GM12878 (cell line): ENCODE results near the gene IQCC. TPM values are rescaled to one million over a fixed set of nuclear protein-coding genes. Genes with fewer than 3 reads are reported as not detected.
A peak's percentile ranks its signal among the peaks of the same experiment; 100 is the strongest.

ENCODE experiments used
- ASH2L ChIP-seq: fragments of 300-600, 200-600 bp; sonication (generic); IDR thresholded peaks from 2 replicates; pipeline ENCODE4 v1.6.1; 2017; ENCODE audit warnings: low read depth, mild to moderate bottlenecking, borderline replicate concordance
- CBX3 ChIP-seq: fragments of 200-600 bp; sonication (generic); IDR thresholded peaks from 2 replicates; pipeline ENCODE4 v1.6.1; 2016; ENCODE audit warnings: low read depth, borderline replicate concordance
- CBX5 ChIP-seq: sonication (generic); IDR thresholded peaks from 2 replicates; pipeline ENCODE4 v1.6.1; 2016; ENCODE audit warnings: low read depth, moderate library complexity, mild to moderate bottlenecking, inconsistent platforms
- CEBPB ChIP-seq, 2 experiments: fragments of 150-350 bp in 1 of 2; IDR thresholded peaks; 2 replicates each; pipeline ENCODE4 v1.6.1; 2012 to 2014; ENCODE audit warnings: low read depth in 2 of 2, low read length in 2 of 2, borderline replicate concordance in 1 of 2, inconsistent platforms in 1 of 2
- CHD1 ChIP-seq: IDR thresholded peaks from 2 replicates; pipeline ENCODE4 v1.6.1; 2012; ENCODE audit warnings: low read depth, low read length, improper control_type of control experiment
- CHD4 ChIP-seq: fragments of 200-600 bp; sonication (generic); IDR thresholded peaks from 2 replicates; pipeline ENCODE4 v1.6.1; 2016; ENCODE audit warnings: mild to moderate bottlenecking
- CREB1 ChIP-seq: IDR thresholded peaks from 2 replicates; pipeline ENCODE4 v1.6.1; 2012; ENCODE audit warnings: low read depth, mild to moderate bottlenecking, inconsistent platforms
- DPF2 ChIP-seq: fragments of 450-650 bp; IDR thresholded peaks from 2 replicates; pipeline ENCODE4 v1.6.1; 2017; ENCODE audit warnings: mild to moderate bottlenecking
- EGR1 ChIP-seq, 2 experiments: IDR thresholded peaks; 1 replicate in 1 of 2; 2 replicates in 1 of 2; pipeline ENCODE4 v1.6.1; 2011 to 2012; ENCODE audit warnings: low read depth in 2 of 2, low read length in 2 of 2, borderline replicate concordance in 1 of 2, mild to moderate bottlenecking in 1 of 2, moderate library complexity in 1 of 2
- EZH2 ChIP-seq: IDR thresholded peaks from 2 replicates; pipeline ENCODE4 v1.6.1; 2012; ENCODE audit warnings: low read depth, mild to moderate bottlenecking, control low read depth, inconsistent platforms, low read length, borderline replicate concordance; ENCODE audit not compliant: control insufficient read depth
- KDM1A ChIP-seq: fragments of 200-600 bp; sonication (generic); IDR thresholded peaks from 2 replicates; pipeline ENCODE4 v1.6.1; 2016; ENCODE audit warnings: borderline replicate concordance
- MTA3 ChIP-seq: IDR thresholded peaks from 2 replicates; pipeline ENCODE4 v1.6.1; 2012; ENCODE audit warnings: low read length, inconsistent platforms, borderline replicate concordance
- MXI1 ChIP-seq: fragments of 150-350 bp; IDR thresholded peaks from 2 replicates; pipeline ENCODE4 v1.6.1; 2011; ENCODE audit warnings: low read depth, mild to moderate bottlenecking, inconsistent platforms, low read length, improper control_type of control experiment
- NFXL1 ChIP-seq: fragments of 450-650 bp; IDR thresholded peaks from 2 replicates; pipeline ENCODE4 v1.6.1; 2017; ENCODE audit warnings: antibody characterized with exemption, mild to moderate bottlenecking, borderline replicate concordance
- NR2C1 ChIP-seq: fragments of 450-650 bp; IDR thresholded peaks from 2 replicates; pipeline ENCODE4 v1.6.1; 2017; ENCODE audit warnings: antibody characterized with exemption, mild to moderate bottlenecking, moderate library complexity
- NR2C2 ChIP-seq: IDR thresholded peaks from 2 replicates; pipeline ENCODE4 v1.6.1; 2011; ENCODE audit warnings: borderline replicate concordance, low read depth; ENCODE audit not compliant: control insufficient read depth, insufficient read length
- NRF1 ChIP-seq: conservative IDR thresholded peaks from 2 replicates; pipeline ENCODE4 v1.6.1; 2011; ENCODE audit warnings: mild to moderate bottlenecking, low read depth, low read length, improper control_type of control experiment
- RELB ChIP-seq: fragments of 450-650 bp; IDR thresholded peaks from 2 replicates; pipeline ENCODE4 v1.6.1; 2017; ENCODE audit warnings: low read depth, mild to moderate bottlenecking, moderate library complexity
- REST ChIP-seq: IDR thresholded peaks from 2 replicates; pipeline ENCODE4 v1.6.1; 2012; ENCODE audit warnings: mild to moderate bottlenecking, low read depth, low read length
- SIN3A ChIP-seq: IDR thresholded peaks from 2 replicates; pipeline ENCODE4 v1.6.1; 2012; ENCODE audit warnings: low read depth, low read length, improper control_type of control experiment
- SUPT20H ChIP-seq: IDR thresholded peaks from 2 replicates; pipeline ENCODE4 v1.6.1; 2011; ENCODE audit warnings: low read depth, mild to moderate bottlenecking, low read length, moderate library complexity, borderline replicate concordance; ENCODE audit not compliant: control insufficient read depth
- TCF7 ChIP-seq: IDR thresholded peaks from 2 replicates; pipeline ENCODE4 v1.6.1; 2014; ENCODE audit warnings: antibody characterized with exemption, borderline replicate concordance
- ZNF274 ChIP-seq: IDR thresholded peaks from one replicate; pipeline ENCODE4 v1.8.0; 2011; ENCODE audit not compliant: insufficient read length, insufficient read depth
- polyA plus RNA-seq, 11 experiments: library from polyadenylated mRNA; depleted of rRNA in 4 of 11; unstranded in 6 of 11; stranded (reverse) in 5 of 11; fragments of >200 nt; fragmentation: Nextera tagmentation in 4 of 11; fragmentation: Illumina TruSeq in 1 of 11; extraction: Ambion mirVana in 4 of 11; extraction: Trizol in 1 of 11; gene quantifications; 1 replicate in 1 of 11; 2 replicates in 10 of 11; pipeline versions ENCODE4 v1.2.1 to v1.2.3, GENCODE V29; 2011 to 2016; ENCODE audit warnings: inconsistent platforms in 2 of 11, missing spikeins in 2 of 11, low read depth in 1 of 11
- total RNA-seq, 4 experiments: library from RNA; depleted of rRNA in 3 of 4; stranded (reverse); fragments of >200 nt in 3 of 4; fragmentation: Illumina TruSeq in 1 of 4; extraction: Trizol in 1 of 4; gene quantifications; 2 replicates each; pipeline versions ENCODE4 v1.2.1 to v1.2.3, GENCODE V29; 2013 to 2021
- TF ChIP-seq, protein P1 (sequence below): IDR thresholded peaks from 2 replicates; pipeline ENCODE4 v1.6.1; 2012; ENCODE audit warnings: low read length, inconsistent platforms

The IQCC gene
- total and polyA plus RNA-seq, 10 of the 15 experiments (the other 5 are each of a cell fraction or from before 2014, with no cell fraction given), result 2.1 to 6.8 (median 4.9) TPM

DNA sequence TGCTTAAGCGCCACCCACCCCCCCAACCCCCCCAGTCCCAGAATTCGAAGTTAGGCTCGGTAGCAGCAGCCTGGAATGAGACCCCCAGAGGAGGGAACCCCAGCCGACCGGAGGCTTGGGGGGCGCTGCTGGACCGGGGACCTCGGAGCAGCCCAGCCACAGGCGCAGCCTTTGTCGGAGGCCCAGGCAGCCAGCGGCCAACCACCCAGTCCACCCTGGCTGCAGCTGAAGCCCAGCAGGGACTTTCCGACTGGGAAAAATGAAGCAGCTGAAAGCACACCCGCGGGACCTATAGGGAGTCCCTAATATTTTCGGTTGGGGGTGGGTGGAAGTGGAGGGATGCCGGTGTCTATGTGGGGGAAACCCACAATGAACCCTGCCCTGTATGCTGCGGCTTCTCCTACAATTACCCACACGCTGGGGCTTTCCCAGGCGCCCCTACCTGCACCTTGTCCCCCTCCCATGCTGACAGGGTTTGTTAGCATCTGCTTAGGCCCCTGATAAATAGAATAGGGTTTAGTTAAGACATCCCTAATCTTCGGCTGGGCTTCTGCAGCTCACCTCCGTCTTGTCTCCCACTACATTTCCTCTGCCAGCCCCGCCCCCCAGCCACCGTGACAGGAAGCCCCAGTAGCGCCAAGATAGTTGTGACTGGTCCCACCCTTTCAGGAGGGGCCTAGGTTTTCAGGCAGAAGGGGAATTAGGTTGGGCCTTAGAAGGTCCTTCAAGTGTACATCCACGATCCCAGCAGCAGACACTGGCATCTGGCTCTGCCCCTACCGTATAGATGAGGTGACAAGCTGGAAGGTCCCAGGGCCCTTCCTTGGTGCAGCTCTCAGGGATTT, 4.2 kb upstream of the IQCC start (continued):
- TF ChIP-seq REST, result no peak
- peak; percentile 72 for TF ChIP-seq MXI1
- TF ChIP-seq NRF1, result no peak
- TF ChIP-seq CBX5, result no peak
- TF ChIP-seq CREB1, result peak; percentile 63; the same call in 1 of the 2 replicates
- 0 out of 2 replicates have a peak, but pooled peaks have one; percentile 33 for TF ChIP-seq MTA3
- TF ChIP-seq DPF2, result peak; percentile 60; the same call in 1 of the 2 replicates
- TF ChIP-seq ASH2L, result no peak
- TF ChIP-seq CBX3, result no peak
- no peak for TF ChIP-seq CHD4
- TF ChIP-seq ZNF274, result no peak
- TF ChIP-seq, protein P1, sequence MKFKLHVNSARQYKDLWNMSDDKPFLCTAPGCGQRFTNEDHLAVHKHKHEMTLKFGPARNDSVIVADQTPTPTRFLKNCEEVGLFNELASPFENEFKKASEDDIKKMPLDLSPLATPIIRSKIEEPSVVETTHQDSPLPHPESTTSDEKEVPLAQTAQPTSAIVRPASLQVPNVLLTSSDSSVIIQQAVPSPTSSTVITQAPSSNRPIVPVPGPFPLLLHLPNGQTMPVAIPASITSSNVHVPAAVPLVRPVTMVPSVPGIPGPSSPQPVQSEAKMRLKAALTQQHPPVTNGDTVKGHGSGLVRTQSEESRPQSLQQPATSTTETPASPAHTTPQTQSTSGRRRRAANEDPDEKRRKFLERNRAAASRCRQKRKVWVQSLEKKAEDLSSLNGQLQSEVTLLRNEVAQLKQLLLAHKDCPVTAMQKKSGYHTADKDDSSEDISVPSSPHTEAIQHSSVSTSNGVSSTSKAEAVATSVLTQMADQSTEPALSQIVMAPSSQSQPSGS, result no peak; the same call in 1 of the 2 replicates
- no peak for TF ChIP-seq NFXL1
- no peak for TF ChIP-seq CEBPB (IDR thresholded peaks at IDR 0.05; ENCODE audit: borderline replicate concordance in 1 of 2, low read depth in 2 of 2, low read length in 2 of 2)
- peak in 1 of 2 experiments; percentile 56; a peak in 1 of 3 replicates for TF ChIP-seq EGR1 (IDR thresholded peaks at IDR 0.05; ENCODE audit: borderline replicate concordance in 1 of 2, low read depth in 2 of 2, low read length in 2 of 2)
- no peak; the same call in 1 of the 2 replicates for TF ChIP-seq SIN3A
- TF ChIP-seq RELB, result peak; percentile 79
- no peak for TF ChIP-seq CHD1
- no peak for TF ChIP-seq EZH2
- TF ChIP-seq NR2C1, result no peak
- TF ChIP-seq KDM1A, result no peak
- TF ChIP-seq SUPT20H, result no peak
- TF ChIP-seq TCF7, result no peak
- no peak for TF ChIP-seq NR2C2
